GM12892 (cell line): ENCODE data around the gene ZBTB16.

Experiments used
- POLR2A ChIP-seq: IDR thresholded peaks from 2 replicates; pipeline ENCODE4 v1.6.1; 2011; ENCODE audit warnings: low read depth, low read length, control low read depth
- POLR2AphosphoS5 ChIP-seq: IDR thresholded peaks from 2 replicates; pipeline ENCODE4 v1.6.1; 2011; ENCODE audit warnings: low read depth, low read length, control low read depth

DNA sequence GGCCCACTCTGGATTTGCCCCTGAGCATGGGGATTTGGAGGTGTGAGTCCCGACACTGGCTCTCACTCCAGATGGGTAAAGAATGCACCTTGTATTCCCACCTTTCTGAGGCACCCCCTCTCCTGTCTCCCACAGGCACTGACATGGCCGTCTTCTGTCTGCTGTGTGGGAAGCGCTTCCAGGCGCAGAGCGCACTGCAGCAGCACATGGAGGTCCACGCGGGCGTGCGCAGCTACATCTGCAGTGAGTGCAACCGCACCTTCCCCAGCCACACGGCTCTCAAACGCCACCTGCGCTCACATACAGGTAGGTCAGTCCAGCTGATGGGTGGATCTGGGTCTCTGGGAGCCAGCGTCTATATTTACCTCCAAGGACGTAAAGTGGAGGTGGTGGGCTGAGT lies 182.5 kb downstream of the ZBTB16 start:
- TF ChIP-seq POLR2A (no peak), POLR2AphosphoS5 (no peak)
